Measurements from ENCODE around the gene DUSP16.

DNA sequence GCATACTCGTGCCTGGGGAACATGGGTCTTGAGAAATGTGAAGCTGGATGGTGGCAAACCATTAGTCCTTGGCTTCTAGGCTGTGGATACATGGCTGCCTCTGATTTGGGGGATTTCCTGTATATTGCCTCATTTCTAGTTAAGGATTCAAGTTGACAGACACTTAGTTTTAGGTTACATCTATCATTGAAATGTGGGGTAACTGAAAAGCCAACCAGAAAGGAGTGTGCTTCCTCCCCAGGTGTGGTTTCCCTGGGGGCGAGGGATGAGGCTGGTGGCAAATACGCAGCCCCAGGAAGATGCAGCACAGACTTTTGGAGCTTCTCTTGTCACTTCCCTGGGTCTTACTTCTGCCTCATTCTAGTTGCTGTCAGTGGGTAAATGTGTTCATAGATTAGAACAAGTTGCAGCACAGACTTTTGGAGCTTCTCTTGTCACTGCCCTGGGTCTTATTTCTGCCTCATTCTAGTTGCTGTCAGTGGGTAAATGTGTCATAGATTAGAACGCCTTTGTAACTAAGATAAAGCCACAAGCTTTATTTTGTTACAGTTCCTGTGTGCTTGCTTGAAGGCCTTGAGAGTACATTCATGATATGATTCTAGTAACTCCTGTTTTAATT, 120.7 kb downstream of the DUSP16 start:
- no peak for TF ChIP-seq EP300 (IDR thresholded peaks at IDR 0.05)
- TF ChIP-seq, protein P1, sequence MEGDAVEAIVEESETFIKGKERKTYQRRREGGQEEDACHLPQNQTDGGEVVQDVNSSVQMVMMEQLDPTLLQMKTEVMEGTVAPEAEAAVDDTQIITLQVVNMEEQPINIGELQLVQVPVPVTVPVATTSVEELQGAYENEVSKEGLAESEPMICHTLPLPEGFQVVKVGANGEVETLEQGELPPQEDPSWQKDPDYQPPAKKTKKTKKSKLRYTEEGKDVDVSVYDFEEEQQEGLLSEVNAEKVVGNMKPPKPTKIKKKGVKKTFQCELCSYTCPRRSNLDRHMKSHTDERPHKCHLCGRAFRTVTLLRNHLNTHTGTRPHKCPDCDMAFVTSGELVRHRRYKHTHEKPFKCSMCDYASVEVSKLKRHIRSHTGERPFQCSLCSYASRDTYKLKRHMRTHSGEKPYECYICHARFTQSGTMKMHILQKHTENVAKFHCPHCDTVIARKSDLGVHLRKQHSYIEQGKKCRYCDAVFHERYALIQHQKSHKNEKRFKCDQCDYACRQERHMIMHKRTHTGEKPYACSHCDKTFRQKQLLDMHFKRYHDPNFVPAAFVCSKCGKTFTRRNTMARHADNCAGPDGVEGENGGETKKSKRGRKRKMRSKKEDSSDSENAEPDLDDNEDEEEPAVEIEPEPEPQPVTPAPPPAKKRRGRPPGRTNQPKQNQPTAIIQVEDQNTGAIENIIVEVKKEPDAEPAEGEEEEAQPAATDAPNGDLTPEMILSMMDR (IDR thresholded peaks at IDR 0.05) = no peak

All from tibial nerve (tissue), 4 donors.